Measurements from ENCODE around the gene ANKRD44.

DNA sequence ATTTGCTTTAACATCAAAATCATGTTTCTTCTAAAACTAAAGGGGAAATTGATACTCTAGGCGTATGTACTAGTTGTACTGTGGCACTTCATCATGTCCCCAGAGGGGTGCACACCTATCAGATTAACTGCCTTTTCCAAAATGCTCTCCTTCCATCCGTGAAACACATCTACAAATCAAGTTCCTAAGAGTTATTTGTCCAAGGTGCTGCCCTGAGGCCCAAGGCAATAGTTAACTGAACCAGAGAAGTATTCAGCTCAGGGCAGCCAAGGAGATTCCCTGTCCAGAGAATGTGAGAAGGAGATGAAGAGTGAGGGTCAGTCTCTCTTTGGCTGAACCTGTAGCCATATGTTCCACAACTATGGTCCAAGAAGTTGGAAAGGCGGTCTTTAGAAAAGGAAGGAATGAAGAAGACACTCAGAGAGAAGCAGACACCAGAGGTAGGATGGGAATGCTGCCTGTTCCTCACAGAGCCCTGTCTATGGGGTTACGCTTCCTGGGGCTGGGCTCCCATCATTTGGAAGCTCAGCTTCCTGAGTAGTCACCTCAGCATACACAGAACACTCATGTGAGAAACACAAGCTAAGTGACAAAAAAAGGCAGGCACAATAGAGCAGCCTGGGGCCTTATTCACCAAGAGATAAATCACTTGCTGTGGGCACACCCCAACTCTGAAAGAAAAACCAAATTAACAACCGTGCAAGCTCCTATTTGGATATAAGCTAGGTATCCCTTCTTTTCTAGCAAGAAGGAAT is 55.6 kb downstream of the ANKRD44 start:
- TF ChIP-seq, protein P1, sequence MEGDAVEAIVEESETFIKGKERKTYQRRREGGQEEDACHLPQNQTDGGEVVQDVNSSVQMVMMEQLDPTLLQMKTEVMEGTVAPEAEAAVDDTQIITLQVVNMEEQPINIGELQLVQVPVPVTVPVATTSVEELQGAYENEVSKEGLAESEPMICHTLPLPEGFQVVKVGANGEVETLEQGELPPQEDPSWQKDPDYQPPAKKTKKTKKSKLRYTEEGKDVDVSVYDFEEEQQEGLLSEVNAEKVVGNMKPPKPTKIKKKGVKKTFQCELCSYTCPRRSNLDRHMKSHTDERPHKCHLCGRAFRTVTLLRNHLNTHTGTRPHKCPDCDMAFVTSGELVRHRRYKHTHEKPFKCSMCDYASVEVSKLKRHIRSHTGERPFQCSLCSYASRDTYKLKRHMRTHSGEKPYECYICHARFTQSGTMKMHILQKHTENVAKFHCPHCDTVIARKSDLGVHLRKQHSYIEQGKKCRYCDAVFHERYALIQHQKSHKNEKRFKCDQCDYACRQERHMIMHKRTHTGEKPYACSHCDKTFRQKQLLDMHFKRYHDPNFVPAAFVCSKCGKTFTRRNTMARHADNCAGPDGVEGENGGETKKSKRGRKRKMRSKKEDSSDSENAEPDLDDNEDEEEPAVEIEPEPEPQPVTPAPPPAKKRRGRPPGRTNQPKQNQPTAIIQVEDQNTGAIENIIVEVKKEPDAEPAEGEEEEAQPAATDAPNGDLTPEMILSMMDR (IDR thresholded peaks at IDR 0.05) = no peak
- no peak for TF ChIP-seq POLR2A (IDR thresholded peaks at IDR 0.05)
